Measurements from ENCODE around the gene LPP.

DNA sequence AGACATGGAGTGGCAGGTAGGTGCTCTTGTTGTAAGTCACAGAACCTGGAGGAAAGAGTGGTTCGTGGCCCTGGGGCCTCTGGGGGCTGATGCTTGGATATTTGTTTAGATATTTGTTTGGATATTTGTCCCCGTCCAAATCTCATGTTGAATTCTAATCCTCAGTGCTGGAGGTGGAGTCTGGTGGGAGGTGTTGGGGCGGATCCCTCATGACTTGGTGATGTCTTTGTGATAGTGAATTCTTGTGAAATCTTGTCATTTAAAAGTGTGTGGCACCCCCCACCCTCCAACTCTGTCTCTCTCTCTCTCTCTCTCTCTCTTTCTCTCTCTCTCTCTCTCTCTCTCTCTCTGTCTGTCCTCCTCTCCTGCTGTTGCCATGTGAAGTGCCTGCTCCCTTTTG is 122.4 kb downstream of the LPP start:
- no peak for TF ChIP-seq POLR2AphosphoS5 (IDR thresholded peaks at IDR 0.05; ENCODE audit: low read depth, low read length)
- no peak for TF ChIP-seq POLR2A (IDR thresholded peaks at IDR 0.05; ENCODE audit: low read depth, low read length)

Measured in GM12891 (cell line).